Activated CD8-positive, alpha-beta memory T cell treated with anti-CD3 and anti-CD28 coated beads for 48 hours (primary cell): ENCODE results near the gene SLC12A3.

Source experiments
- DNase-seq, 3 experiments: peaks; one replicate each; pipeline ENCODE4 v3.0.0-alpha.2; 2020; ENCODE audit warnings: low read depth in 2 of 3, low spot score in 2 of 3

Gene SLC12A3

DNA sequence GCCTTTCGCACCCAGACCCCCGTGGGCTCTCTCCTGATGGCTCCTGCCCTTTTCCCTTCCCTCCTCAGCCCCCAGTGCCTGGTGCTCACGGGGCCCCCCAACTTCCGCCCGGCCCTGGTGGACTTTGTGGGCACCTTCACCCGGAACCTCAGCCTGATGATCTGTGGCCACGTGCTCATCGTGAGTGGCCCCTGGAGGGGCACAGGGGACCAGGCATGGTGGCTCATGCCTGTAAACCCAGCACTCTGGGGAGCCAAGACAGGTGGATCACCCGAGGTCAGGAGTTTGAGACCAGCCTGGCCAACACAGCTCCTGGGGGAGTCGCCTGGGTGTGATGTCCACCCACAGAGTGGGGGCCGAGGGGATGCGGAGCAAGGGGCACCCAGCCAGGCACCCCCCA, 21.3 kb downstream of the SLC12A3 start:
- no peak for DNase-seq

- DNase-seq, result no peak
Observed at GRCh38 chr16:56886826-56887225, 21.8 kb downstream of the SLC12A3 start.

GRCh38 chr16:56888806-56889205, 23.8 kb downstream of the SLC12A3 start:
- no peak for DNase-seq

DNA sequence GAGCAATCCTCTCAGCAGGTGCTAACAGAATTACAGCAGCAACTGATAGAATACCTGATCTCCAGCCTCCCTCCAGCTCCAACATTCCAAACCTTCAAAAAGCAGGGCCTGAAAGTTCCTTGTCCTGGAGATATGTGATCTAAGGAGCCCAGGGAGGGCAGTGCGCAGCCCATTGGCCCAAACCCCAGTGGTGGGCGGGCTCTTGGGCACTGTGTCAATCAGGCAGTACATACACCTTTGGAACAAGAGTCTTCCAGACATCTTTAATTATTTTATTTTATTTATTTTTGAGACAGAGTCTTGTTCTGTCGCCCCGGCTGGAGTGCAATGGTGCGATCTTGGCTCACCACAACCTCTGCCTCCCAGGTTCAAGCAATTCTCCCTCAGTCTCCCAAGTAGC, 24.2 kb downstream of the SLC12A3 start:
- no peak for DNase-seq

GRCh38 chr16:56891685-56892084, 26.7 kb downstream of the SLC12A3 start:
- DNase-seq, result no peak

DNA sequence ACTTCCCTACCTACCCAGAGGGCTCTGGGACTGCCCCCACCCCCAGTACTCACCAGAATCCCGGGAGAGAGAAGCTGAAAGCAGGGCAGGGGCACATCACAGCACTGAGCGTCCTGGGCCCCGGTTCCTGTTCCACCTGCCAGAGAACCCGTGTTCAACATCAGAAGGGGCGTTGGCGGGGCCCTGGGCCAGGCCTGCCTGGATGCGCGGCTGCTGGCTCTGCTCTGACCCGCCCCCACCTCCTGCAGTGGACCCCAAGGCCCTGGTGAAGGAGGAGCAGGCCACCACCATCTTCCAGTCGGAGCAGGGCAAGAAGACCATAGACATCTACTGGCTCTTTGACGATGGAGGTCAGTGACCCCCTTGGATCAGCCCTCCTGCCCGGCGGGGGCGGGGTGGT, 27.7 kb downstream of the SLC12A3 start:
- DNase-seq, result no peak

DNA sequence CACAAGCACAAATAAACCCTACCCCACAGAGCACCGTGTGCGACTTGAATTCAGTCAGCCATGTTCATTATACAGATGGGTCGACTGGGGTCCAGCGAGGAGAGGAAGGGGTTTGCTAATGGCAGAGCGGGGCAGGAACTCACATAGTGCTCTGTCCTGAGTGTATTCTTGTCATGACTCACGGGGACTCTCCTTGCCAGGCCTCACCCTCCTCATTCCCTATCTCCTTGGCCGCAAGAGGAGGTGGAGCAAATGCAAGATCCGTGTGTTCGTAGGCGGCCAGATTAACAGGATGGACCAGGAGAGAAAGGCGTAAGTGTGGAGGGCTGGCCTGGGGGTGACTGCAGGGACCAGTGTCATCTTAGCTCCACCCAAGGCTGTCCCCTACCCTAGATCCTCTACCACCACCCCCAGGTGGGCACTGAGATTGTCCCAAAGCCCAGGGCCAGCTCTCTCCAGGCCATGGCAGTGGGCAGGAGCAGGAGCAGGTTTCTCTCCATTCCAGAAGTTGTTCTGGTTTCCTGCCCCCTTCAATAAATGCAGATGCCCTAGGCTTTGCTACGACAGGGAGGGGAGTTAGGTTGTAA, 29.4 kb downstream of the SLC12A3 start:
- no peak for DNase-seq

DNA sequence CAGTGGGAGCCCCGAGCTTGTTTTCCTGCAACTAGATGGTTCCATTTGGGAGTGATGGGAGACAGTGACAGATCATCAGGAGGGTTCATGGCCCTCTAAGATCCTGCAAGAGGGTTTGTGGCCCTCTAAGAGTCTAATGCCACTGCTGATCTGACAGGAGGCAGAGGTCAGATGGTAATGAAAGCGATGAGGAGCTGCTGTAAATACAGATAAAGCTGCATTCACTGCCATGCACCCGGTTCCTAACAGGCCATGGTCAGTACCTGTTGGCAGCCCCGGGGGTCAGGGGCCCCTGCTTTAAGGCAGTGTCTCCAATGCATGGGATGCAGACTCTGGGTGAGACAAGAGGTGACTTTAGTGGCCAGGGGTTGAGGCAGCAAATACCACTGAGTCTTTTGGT, 30.8 kb downstream of the SLC12A3 start:
- no peak for DNase-seq

DNA sequence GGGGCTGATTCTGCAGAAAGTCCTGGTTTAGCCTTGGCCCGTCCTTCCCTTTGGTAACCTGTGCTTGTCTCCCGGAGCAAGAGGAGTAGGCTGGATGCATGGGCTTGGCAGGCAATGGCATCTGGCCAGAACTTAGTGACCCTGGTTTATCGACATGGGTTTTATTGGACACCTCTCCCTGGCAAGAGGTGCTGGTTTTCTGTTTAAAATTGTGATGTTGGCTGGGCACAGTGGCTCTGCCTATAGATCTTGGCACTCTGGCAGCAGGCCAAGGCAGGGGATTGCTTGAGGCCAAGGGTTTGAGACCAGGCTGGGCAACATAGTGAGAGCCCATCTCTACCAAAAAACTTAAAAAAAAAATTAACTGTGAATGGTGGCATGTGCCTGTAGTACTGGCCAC, 31.2 kb downstream of the SLC12A3 start:
- DNase-seq, result no peak

- no peak for DNase-seq
Observed at GRCh38 chr16:56897026-56897799, 32.2 kb downstream of the SLC12A3 start.

GRCh38 chr16:56898847-56899246, 33.8 kb downstream of the SLC12A3 start:
- DNase-seq, result no peak

- DNase-seq, result no peak
Observed at GRCh38 chr16:56903866-56904265, 38.9 kb downstream of the SLC12A3 start.

DNA sequence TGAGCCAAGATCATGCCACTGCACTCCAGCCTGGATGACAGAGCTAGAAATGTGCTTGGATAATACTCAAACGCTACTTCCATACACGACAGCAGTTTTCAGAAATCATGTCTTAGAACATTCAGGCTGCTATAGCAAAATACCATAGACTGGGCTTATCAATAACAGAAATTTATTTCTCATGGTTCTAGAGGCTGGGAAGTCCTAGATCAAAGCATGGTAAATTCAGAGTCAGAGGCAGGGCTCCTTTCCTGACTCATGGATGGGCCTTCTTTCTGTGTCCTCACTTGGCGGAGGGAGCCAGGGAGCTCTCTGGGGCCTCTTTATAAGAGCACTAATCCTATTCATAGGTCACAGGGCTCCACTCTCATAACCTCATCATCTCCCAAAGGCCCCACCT, 42.4 kb downstream of the SLC12A3 start:
- DNase-seq, result no peak

- DNase-seq, result no peak
Observed at GRCh38 chr16:56909527-56909979, 44.5 kb downstream of the SLC12A3 start.

GRCh38 chr16:56910112-56910511, 45.1 kb downstream of the SLC12A3 start:
- no peak for DNase-seq

DNA sequence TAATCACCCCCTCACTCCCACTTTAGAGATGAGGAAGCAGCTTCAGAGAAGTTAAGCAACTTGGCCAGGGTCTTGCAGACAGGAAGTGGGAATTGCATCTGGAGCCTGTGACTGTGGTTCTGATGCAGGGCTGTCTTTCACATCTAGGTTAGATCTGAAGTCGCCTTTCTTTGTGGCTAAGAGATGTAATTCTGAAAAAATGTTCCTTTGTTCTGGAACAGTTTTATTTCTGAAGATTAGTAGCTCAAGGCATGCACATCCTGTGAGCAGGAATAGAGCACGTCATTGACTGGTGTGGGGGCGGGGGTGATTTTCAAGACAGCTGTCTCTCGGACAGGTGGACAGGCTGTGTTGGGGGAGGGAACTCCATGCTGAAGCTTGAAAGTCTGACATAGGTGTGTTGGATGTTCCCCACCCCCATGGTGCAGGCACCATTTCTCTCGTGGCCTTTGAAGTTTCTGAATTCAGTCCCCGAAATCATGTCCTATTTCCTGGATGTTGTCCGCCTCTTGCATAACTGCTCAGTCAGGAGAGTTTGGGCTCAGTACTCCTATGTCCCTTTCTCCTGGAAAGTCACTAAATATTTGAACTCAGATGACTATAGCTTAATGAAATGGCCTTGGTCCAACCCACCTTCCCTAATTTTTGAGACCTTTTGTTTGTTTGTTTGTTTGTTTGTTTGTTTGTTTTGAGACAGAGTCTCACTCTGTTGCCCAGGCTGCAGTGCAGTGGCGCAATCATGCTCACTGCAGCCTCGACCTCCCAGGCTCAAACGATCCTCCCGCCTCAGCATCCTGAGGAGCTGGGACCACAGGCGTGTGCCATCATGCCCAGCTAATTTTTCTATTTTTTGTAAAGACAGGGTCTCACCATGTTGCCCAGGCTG, 45.9 kb downstream of the SLC12A3 start:
- no peak for DNase-seq

DNA sequence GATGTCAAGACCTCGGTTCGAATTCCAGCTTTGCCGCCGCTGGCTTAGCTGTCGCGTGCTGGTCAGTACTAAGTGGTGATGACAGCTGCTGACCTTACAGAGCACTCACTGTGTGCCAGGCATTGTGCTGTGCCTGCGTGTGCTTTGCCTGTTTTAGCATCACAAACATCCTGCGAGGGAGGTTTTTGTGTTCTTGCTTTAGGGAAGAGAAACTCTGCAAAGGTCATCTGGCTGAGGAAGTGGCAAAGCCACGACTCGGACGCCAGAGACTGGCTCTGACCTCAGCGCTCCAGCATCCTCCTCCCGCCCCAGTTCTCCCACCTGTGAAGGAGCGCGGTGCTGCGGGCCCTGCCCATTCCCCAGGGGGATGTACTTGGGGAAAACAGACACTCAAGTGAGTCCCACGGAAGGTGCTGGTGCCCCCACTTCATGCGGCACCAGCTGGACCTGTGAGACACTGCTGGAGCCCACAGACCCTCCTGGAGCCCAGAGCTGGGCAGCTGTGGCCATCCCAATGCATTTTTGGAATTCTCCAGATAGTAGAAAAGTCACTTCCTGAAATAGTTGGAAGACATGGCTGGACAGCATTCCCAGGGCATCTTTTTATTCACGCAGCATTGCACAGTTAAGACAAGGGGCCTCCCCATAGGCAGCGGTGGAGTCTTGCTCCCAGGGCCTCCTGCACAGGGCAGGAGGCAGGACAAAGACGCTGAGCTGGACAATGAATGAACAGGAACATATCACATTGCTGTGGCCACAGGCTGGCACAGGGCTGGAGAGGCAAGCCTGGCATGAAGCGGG, 47.0 kb downstream of the SLC12A3 start:
- DNase-seq, result no peak

GRCh38 chr16:56912746-56913708, 48.0 kb downstream of the SLC12A3 start:
- no peak for DNase-seq

DNA sequence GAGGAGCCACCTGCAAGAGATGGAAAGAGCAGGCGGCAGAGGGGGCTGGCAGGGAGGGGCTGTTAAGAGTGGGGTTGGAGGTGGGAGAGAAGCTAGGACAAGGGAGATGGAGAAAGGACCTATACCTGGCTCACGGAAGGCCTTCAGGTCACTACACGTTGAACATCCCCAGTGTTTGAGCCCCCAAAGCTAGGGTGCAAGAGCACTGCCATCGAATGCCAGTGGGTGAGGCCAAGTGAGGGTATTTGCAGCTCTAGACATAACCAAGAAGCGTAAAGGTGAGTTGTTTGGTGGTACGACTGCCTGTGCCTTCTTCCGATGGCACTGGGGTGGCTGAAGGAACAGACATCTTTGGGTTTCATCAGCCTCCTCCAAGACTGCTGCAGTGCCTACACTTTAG, 49.9 kb downstream of the SLC12A3 start:
- no peak for DNase-seq
